SK-N-SH treated with all-trans-retinoic acid at 6 μM for 48 hours (cell line): Measurements from ENCODE around the gene SYNGAP1.

Experiments
- ATAC-seq: fragments of 200-7000 bp; cut with Tn5 transposase; 3 replicates; pipeline ENCODE4 v1.9.1; 2020; ENCODE audit warnings: mild to moderate bottlenecking, moderate library complexity
- ARNTL ChIP-seq: fragments of 450-650 bp; formaldehyde crosslinking; IDR thresholded peaks from 2 replicates; pipeline ENCODE4 v1.5.0; 2020; ENCODE audit warnings: low read depth, mild to moderate bottlenecking, moderate library complexity, borderline replicate concordance
- BACH2 ChIP-seq: fragments of 250-450 bp; sonication (Bioruptor Pico); IDR thresholded peaks from 2 replicates; pipeline ENCODE4 v1.9.0; 2021; ENCODE audit warnings: mild to moderate bottlenecking, borderline replicate concordance
- CSDC2 ChIP-seq: fragments of 250-450 bp; sonication (Bioruptor Pico); IDR thresholded peaks from 2 replicates; pipeline ENCODE4 v1.5.0; 2020; ENCODE audit warnings: mild to moderate bottlenecking, moderate library complexity
- ESRRG ChIP-seq: fragments of 250-450 bp; sonication (Bioruptor Pico); IDR thresholded peaks from 2 replicates; pipeline ENCODE4 v1.6.1; 2021; ENCODE audit warnings: mild to moderate bottlenecking
- GLIS3 ChIP-seq: fragments of 250-450 bp; sonication (Bioruptor Pico); IDR thresholded peaks from 2 replicates; pipeline ENCODE4 v1.5.0; 2020; ENCODE audit warnings: mild to moderate bottlenecking, moderate library complexity
- ISL1 ChIP-seq: fragments of 250-450 bp; sonication (Bioruptor Pico); IDR thresholded peaks from 2 replicates; pipeline ENCODE4 v2.1.2; 2022; ENCODE audit warnings: mild to moderate bottlenecking, moderate library complexity
- OSR1 ChIP-seq: fragments of 250-450 bp; sonication (Bioruptor Pico); IDR thresholded peaks from 2 replicates; pipeline ENCODE4 v1.8.0; 2022; ENCODE audit warnings: moderate library complexity, mild to moderate bottlenecking, inconsistent platforms
- PPARA ChIP-seq: fragments of 250-450 bp; sonication (Bioruptor Pico); IDR thresholded peaks from 2 replicates; pipeline ENCODE4 v1.5.0; 2020; ENCODE audit warnings: mild to moderate bottlenecking, borderline replicate concordance
- RARB ChIP-seq: fragments of 250-450 bp; sonication (Bioruptor Pico); IDR thresholded peaks from 2 replicates; pipeline ENCODE4 v1.8.0; 2021; ENCODE audit warnings: mild to moderate bottlenecking, moderate library complexity
- SNAI2 ChIP-seq: fragments of 250-450 bp; sonication (Bioruptor Pico); IDR thresholded peaks from 2 replicates; pipeline ENCODE4 v1.5.0; 2020; ENCODE audit warnings: mild to moderate bottlenecking, moderate library complexity
- TCF4 ChIP-seq: fragments of 250-450 bp; sonication (Bioruptor Pico); IDR thresholded peaks from 2 replicates; pipeline ENCODE4 v1.8.0; 2021; ENCODE audit warnings: mild to moderate bottlenecking, moderate library complexity, borderline replicate concordance
- TOX ChIP-seq: fragments of 250-450 bp; sonication (Bioruptor Pico); IDR thresholded peaks from 2 replicates; pipeline ENCODE4 v1.8.0; 2021; ENCODE audit warnings: mild to moderate bottlenecking, moderate library complexity, borderline replicate concordance
- ZC3H10 ChIP-seq: fragments of 250-450 bp; sonication (Bioruptor Pico); IDR thresholded peaks from 2 replicates; pipeline ENCODE4 v1.5.1; 2021; ENCODE audit warnings: mild to moderate bottlenecking, moderate library complexity
- ZFP3 ChIP-seq: fragments of 250-450 bp; sonication (Bioruptor Pico); IDR thresholded peaks from 2 replicates; pipeline ENCODE4 v1.5.0; 2020; ENCODE audit warnings: mild to moderate bottlenecking, moderate library complexity
- ZFP30 ChIP-seq: fragments of 450-650 bp; formaldehyde crosslinking; IDR thresholded peaks from 2 replicates; pipeline ENCODE4 v1.5.0; 2022; ENCODE audit warnings: mild to moderate bottlenecking, moderate library complexity
- ZNF565 ChIP-seq: fragments of 450-650 bp; formaldehyde crosslinking; conservative IDR thresholded peaks from 2 replicates; pipeline ENCODE4 v1.5.0; 2020; ENCODE audit warnings: low read depth, mild to moderate bottlenecking, moderate library complexity
- ZNF70 ChIP-seq: fragments of 450-650 bp; formaldehyde crosslinking; IDR thresholded peaks from 2 replicates; pipeline ENCODE4 v1.5.0; 2020; ENCODE audit warnings: mild to moderate bottlenecking, moderate library complexity
- ZNF8 ChIP-seq: fragments of 450-650 bp; formaldehyde crosslinking; IDR thresholded peaks from 2 replicates; pipeline ENCODE4 v1.5.0; 2020; ENCODE audit warnings: mild to moderate bottlenecking, moderate library complexity
- TF ChIP-seq, protein P1 (sequence below): fragments of 250-450 bp; sonication (Bioruptor Pico); IDR thresholded peaks from 2 replicates; pipeline ENCODE4 v1.8.0; 2021; ENCODE audit warnings: low read depth, mild to moderate bottlenecking, moderate library complexity, borderline replicate concordance
- TF ChIP-seq, protein P2 (sequence below): fragments of 250-450 bp; sonication (Bioruptor Pico); IDR thresholded peaks from 2 replicates; pipeline ENCODE4 v1.5.1; 2021; ENCODE audit warnings: mild to moderate bottlenecking, moderate library complexity
- TF ChIP-seq, protein P3 (sequence below): fragments of 250-450 bp; sonication (Bioruptor Pico); IDR thresholded peaks from 2 replicates; pipeline ENCODE4 v1.5.1; 2020; ENCODE audit warnings: low read depth, mild to moderate bottlenecking, moderate library complexity
- TF ChIP-seq, protein P4 (sequence below): fragments of 250-450 bp; sonication (Bioruptor Pico); IDR thresholded peaks from 2 replicates; pipeline ENCODE4 v1.8.0; 2020; ENCODE audit warnings: mild to moderate bottlenecking, moderate library complexity, borderline replicate concordance

The SYNGAP1 gene

DNA sequence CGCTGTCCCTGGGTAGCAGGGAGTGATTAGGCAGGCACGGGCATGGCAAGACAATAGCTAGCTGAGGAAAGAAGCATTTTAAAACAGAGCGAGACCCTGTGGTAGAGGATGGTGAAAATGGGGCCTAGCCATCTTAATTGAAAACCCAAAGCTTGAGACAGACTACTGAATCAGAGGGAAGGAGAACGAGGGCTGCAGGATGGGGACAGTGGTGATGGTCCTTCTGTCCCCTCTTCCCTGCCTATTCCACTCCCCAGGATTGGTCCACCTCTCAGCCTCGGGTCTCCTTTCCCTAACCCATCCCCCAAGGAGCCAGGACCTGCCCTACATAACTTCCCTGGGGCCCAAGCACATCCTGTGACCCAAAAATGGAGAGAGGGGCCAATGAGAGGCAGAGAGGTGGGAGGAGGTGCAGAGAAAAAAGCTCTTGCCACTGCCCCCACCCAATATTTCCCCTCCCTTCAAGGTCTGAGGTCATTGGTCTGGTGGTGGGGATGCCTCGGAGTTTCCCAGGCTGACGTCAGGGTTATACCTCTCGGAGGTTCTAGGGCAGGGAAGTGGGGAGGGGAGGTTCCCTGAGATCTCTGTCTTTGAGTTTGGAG is 1.1 kb upstream of the SYNGAP1 start:
- TF ChIP-seq ESRRG (CRISPR knock-in tag) (no peak), TOX (no peak), ZNF70 (CRISPR knock-in tag) (no peak)
- ATAC-seq, result no peak

DNA sequence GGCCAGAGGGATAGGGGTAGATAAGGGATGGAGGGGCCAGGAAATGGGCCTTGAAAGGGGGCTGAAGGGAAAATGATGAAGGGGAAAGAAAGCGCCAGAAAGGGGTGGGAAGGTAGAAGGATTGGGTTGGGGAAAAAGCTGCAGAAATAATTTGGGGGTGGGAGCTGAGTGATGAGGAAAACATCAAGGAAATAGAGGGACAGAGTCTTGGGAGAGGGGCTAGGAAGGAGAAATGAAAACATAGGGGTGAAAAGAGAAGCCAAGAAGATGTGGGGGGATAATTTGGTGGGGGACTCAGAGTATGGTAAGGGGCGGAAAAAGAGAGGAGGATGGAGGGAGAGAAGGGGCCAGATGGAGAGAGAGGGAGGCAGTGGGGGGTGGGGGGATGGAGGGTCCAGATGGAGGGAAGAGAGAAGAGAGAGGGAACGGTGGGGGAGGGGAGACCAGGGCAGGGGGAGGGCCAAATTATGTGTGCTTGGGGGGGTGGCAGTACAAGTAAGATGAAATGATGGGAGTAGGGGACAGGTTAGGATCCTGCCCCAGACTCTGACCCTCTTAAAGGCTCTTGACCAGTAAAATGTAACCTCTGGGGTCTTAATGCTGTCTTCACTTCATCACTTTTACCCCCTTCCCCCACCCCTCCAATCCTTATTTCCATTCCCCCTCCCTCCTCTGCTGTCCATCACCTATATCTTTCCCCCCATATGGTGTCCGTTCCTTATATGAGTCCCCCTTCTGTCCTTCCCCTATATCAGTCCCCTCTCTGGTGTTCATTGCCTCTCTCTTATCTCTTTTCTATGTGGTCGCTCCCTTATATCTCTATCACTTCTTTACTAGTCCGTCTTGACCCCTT is 852 bp downstream of the SYNGAP1 start:
- no peak for ATAC-seq
- TF ChIP-seq ZNF565 (CRISPR knock-in tag), result no peak
- no peak for TF ChIP-seq GLIS3 (CRISPR knock-in tag)
- no peak for TF ChIP-seq TOX
- TF ChIP-seq OSR1, result no peak
- TF ChIP-seq, protein P1, sequence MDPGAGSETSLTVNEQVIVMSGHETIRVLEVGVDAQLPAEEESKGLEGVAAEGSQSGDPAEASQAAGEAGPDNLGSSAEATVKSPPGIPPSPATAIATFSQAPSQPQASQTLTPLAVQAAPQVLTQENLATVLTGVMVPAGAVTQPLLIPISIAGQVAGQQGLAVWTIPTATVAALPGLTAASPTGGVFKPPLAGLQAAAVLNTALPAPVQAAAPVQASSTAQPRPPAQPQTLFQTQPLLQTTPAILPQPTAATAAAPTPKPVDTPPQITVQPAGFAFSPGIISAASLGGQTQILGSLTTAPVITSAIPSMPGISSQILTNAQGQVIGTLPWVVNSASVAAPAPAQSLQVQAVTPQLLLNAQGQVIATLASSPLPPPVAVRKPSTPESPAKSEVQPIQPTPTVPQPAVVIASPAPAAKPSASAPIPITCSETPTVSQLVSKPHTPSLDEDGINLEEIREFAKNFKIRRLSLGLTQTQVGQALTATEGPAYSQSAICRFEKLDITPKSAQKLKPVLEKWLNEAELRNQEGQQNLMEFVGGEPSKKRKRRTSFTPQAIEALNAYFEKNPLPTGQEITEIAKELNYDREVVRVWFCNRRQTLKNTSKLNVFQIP (CRISPR knock-in tag), result no peak
- no peak for TF ChIP-seq ZNF70 (CRISPR knock-in tag)
- no peak for TF ChIP-seq CSDC2 (CRISPR knock-in tag)
- TF ChIP-seq ZFP3, result no peak
- TF ChIP-seq BACH2 (CRISPR knock-in tag), result no peak
- no peak for TF ChIP-seq SNAI2 (CRISPR knock-in tag)
- no peak for TF ChIP-seq TCF4 (CRISPR knock-in tag)
- no peak for TF ChIP-seq ARNTL (CRISPR knock-in tag)
- TF ChIP-seq ZC3H10 (CRISPR knock-in tag), result no peak

DNA sequence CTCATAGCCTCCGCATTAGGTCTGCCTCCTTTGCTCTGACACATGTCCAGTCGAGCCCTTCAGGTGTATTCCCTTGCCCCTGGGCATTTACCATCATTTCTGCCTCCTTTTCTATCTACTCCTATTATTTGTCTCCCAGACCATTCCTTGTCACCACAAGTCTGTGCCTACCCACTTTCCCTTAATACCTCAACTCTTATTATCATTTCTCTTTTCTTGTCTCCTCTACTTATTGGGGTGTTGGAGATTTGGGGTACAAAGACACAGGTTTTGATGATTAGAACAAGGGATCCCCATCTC is 1.4 kb downstream of the SYNGAP1 start:
- TF ChIP-seq ZC3H10 (CRISPR knock-in tag), result no peak
- TF ChIP-seq ZNF8 (CRISPR knock-in tag), result no peak
- no peak for TF ChIP-seq RARB
- TF ChIP-seq ZFP30 (CRISPR knock-in tag), result no peak
- TF ChIP-seq ARNTL (CRISPR knock-in tag), result no peak
- TF ChIP-seq, protein P2, sequence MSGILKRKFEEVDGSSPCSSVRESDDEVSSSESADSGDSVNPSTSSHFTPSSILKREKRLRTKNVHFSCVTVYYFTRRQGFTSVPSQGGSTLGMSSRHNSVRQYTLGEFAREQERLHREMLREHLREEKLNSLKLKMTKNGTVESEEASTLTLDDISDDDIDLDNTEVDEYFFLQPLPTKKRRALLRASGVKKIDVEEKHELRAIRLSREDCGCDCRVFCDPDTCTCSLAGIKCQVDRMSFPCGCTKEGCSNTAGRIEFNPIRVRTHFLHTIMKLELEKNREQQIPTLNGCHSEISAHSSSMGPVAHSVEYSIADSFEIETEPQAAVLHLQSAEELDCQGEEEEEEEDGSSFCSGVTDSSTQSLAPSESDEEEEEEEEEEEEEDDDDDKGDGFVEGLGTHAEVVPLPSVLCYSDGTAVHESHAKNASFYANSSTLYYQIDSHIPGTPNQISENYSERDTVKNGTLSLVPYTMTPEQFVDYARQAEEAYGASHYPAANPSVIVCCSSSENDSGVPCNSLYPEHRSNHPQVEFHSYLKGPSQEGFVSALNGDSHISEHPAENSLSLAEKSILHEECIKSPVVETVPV, result no peak
- no peak for TF ChIP-seq ZNF565 (CRISPR knock-in tag)
- no peak for TF ChIP-seq BACH2 (CRISPR knock-in tag)
- no peak for TF ChIP-seq ZNF70 (CRISPR knock-in tag)
- TF ChIP-seq ESRRG (CRISPR knock-in tag), result no peak
- no peak for TF ChIP-seq TCF4 (CRISPR knock-in tag)
- TF ChIP-seq, protein P1 (CRISPR knock-in tag), result no peak
- TF ChIP-seq ISL1 (CRISPR knock-in tag), result no peak
- no peak for ATAC-seq

DNA sequence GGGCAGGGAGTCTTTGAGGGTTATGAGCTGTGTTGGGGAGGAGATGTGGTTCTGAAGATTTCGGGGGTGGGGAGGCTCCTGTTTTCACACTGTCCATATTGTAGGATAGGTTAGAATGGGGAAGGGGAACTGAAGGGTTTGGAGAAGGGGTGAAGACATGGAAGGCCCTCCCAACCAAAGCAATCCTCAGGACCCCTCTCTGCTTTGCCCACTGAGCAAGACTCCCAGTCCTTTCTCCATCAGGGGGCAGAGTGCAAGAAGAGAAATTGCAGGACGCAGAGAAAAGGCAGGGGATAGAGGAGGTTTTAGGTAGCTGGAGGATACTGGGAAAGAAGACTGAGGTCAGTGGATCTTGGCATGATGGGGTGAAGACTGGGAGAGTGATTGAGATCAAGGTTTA is 3.9 kb downstream of the SYNGAP1 start:
- ATAC-seq, result no peak
- TF ChIP-seq ESRRG (CRISPR knock-in tag) (no peak), RARB (no peak), ISL1 (CRISPR knock-in tag) (no peak), ZFP3 (no peak), GLIS3 (CRISPR knock-in tag) (no peak), ZNF8 (CRISPR knock-in tag) (no peak), PPARA (CRISPR knock-in tag) (no peak), TCF4 (CRISPR knock-in tag) (no peak), ARNTL (CRISPR knock-in tag) (no peak), TOX (no peak), SNAI2 (CRISPR knock-in tag) (no peak), ZNF565 (CRISPR knock-in tag) (no peak)
- TF ChIP-seq, protein P3, sequence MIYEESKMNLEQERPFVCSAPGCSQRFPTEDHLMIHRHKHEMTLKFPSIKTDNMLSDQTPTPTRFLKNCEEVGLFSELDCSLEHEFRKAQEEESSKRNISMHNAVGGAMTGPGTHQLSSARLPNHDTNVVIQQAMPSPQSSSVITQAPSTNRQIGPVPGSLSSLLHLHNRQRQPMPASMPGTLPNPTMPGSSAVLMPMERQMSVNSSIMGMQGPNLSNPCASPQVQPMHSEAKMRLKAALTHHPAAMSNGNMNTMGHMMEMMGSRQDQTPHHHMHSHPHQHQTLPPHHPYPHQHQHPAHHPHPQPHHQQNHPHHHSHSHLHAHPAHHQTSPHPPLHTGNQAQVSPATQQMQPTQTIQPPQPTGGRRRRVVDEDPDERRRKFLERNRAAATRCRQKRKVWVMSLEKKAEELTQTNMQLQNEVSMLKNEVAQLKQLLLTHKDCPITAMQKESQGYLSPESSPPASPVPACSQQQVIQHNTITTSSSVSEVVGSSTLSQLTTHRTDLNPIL, result no peak
- TF ChIP-seq, protein P4, sequence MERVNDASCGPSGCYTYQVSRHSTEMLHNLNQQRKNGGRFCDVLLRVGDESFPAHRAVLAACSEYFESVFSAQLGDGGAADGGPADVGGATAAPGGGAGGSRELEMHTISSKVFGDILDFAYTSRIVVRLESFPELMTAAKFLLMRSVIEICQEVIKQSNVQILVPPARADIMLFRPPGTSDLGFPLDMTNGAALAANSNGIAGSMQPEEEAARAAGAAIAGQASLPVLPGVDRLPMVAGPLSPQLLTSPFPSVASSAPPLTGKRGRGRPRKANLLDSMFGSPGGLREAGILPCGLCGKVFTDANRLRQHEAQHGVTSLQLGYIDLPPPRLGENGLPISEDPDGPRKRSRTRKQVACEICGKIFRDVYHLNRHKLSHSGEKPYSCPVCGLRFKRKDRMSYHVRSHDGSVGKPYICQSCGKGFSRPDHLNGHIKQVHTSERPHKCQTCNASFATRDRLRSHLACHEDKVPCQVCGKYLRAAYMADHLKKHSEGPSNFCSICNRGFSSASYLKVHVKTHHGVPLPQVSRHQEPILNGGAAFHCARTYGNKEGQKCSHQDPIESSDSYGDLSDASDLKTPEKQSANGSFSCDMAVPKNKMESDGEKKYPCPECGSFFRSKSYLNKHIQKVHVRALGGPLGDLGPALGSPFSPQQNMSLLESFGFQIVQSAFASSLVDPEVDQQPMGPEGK (CRISPR knock-in tag), result no peak
- TF ChIP-seq, protein P1 (CRISPR knock-in tag), result no peak
- TF ChIP-seq, protein P2, result no peak
